ENCODE measurements around the gene PTGFRN.

The PTGFRN gene

GRCh38 chr1:116943438-116943837 lies 33.7 kb downstream of the PTGFRN start:
- no peak for DNase-seq (ENCODE audit: low read depth in 2 of 2)

- DNase-seq (ENCODE audit: low read depth in 2 of 2) = no peak
Measured at GRCh38 chr1:116944613-116945012, 34.9 kb downstream of the PTGFRN start.

GRCh38 chr1:116945421-116945820 lies 35.7 kb downstream of the PTGFRN start:
- DNase-seq (ENCODE audit: low read depth in 2 of 2) = no peak

- no peak for DNase-seq (ENCODE audit: low read depth in 2 of 2)
Measured at GRCh38 chr1:116945996-116946395, 36.3 kb downstream of the PTGFRN start.

- no peak for DNase-seq (ENCODE audit: low read depth in 2 of 2)
Measured at GRCh38 chr1:116947092-116947860, 37.6 kb downstream of the PTGFRN start.

- no peak for DNase-seq (ENCODE audit: low read depth in 2 of 2)
Measured at GRCh38 chr1:116948046-116948445, 38.3 kb downstream of the PTGFRN start.

- no peak for DNase-seq (ENCODE audit: low read depth in 2 of 2)
Measured at GRCh38 chr1:116948642-116949041, 38.9 kb downstream of the PTGFRN start.

GRCh38 chr1:116949213-116949985 lies 39.7 kb downstream of the PTGFRN start:
- DNase-seq (ENCODE audit: low read depth in 2 of 2) = no peak

GRCh38 chr1:116950517-116951199 lies 40.9 kb downstream of the PTGFRN start:
- DNase-seq (ENCODE audit: low read depth in 2 of 2) = no peak

GRCh38 chr1:116951200-116951935 lies 41.7 kb downstream of the PTGFRN start:
- no peak for DNase-seq (ENCODE audit: low read depth in 2 of 2)

GRCh38 chr1:116952738-116953275 lies 43.1 kb downstream of the PTGFRN start:
- no peak for DNase-seq (ENCODE audit: low read depth in 2 of 2)

GRCh38 chr1:116954440-116954839 lies 44.7 kb downstream of the PTGFRN start:
- no peak for DNase-seq (ENCODE audit: low read depth in 2 of 2)

- DNase-seq (ENCODE audit: low read depth in 2 of 2) = no peak
Measured at GRCh38 chr1:116956378-116956777, 46.7 kb downstream of the PTGFRN start.

- DNase-seq (ENCODE audit: low read depth in 2 of 2) = no peak
Measured at GRCh38 chr1:116957646-116958045, 47.9 kb downstream of the PTGFRN start.

GRCh38 chr1:116958110-116958509 lies 48.4 kb downstream of the PTGFRN start:
- no peak for DNase-seq (ENCODE audit: low read depth in 2 of 2)

- DNase-seq (ENCODE audit: low read depth in 2 of 2) = no peak
Measured at GRCh38 chr1:116958977-116959376, 49.3 kb downstream of the PTGFRN start.

- no peak for DNase-seq (ENCODE audit: low read depth in 2 of 2)
Measured at GRCh38 chr1:116961606-116962005, 51.9 kb downstream of the PTGFRN start.

- DNase-seq (ENCODE audit: low read depth in 2 of 2) = no peak
Measured at GRCh38 chr1:116962987-116963639, 53.4 kb downstream of the PTGFRN start.

- DNase-seq (ENCODE audit: low read depth in 2 of 2) = no peak
Measured at GRCh38 chr1:116966791-116967190, 57.1 kb downstream of the PTGFRN start.

- no peak for DNase-seq (ENCODE audit: low read depth in 2 of 2)
Measured at GRCh38 chr1:116968724-116969123, 59.0 kb downstream of the PTGFRN start.

GRCh38 chr1:116971258-116971860 lies 61.6 kb downstream of the PTGFRN start:
- no peak for DNase-seq (ENCODE audit: low read depth in 2 of 2)
